SKM-1 (cell line): ENCODE data around the gene TBC1D20.
"Not testable (repeated sequence)": the region's sequence is repeated elsewhere in the genome, so short reads cannot be mapped to it uniquely, and the experiment has no call there.

Experiments used
- DNase-seq: peaks from one replicate; lab custom pipeline; 2025; ENCODE audit not compliant: unreplicated experiment; lab: John Stamatoyannopoulos, UW

Gene TBC1D20

DNA sequence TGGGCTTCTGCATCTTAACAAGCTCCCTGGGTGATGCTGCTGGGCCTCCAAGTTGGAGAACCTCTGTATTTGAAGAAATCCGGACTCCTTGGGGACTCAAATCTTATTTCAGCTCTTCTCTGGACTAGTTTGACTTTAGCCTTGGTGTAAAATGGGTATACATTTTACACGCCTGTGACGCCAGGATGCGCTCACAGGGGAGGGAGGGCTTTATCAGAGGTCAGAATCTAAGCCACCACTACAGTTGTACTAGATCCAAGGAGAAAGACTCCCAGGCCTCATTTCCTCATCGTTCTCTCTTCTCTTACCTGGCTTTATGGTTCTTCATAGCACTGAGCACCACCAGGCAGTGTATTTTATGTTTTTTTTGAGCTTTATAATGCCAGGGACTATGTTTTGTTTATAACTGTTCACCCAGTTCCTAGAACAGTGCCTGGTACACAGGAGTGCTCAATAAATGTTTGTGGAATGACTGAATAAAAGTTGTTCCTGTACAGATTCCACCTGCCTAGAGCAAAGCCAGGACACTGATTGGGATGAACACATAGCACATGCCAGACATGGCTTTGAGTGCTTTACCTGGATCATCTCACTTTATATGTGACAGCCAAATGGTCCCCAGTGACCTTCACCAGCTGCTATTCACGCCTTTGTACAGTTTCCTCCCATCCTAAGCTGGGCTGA lies 59.3 kb downstream of the TBC1D20 start:
- DNase-seq = no peak

DNA sequence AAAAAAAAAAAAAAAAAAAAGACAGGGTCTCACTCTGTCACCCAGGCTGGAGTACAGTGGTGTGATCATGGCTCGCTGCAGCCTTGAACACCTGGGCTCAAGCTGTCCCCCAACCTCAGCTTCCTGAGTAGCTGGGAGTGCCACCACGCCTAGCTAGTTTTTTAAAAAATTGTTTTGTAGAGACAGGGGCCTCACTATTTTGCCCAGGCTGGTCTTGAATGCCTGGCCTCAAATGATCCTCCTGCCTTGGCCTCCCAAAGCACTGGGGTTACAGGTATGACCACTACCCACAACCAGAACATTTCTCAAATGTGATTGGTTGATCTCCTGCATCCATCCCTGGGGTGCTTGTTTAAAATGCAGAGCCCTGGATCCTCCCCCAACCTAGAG lies 59.8 kb downstream of the TBC1D20 start:
- no peak for DNase-seq

DNA sequence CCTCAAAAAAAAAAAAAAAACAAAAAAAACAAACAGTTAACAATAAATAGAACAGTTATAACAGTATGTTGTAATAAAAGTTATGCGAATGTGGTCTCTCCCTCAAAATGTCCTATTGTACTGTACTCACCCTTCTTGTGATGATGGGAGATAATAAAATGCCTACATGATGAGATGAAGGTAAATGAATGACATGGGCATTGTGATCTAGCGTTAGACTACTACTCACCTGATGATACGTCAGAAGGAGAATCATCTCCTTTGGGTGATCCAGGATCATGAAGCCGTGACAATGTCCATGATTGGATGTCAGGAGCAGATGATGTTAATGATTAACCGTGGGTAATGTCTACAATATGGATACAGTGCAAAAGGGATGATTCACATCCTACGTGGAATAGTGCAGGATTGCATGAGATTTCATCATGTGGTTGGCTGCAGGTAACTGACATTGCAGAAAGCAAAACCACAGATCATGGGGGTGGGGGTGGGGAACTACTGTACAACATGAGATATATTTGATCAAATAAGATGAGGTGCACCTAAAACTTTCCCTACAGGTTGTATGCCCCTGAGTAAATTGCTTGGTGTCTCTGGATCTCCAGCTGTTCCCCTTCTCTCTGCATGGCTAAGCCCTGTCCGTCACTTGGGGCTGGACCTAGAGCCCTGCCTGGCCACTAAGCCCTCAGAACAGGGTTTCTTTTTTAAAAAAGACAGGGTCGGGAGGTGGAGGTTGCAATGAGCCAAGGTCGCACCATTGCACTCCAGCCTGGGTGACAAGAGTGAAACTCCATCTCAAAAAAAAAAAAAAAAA lies 60.4 kb downstream of the TBC1D20 start:
- no peak for DNase-seq

DNA sequence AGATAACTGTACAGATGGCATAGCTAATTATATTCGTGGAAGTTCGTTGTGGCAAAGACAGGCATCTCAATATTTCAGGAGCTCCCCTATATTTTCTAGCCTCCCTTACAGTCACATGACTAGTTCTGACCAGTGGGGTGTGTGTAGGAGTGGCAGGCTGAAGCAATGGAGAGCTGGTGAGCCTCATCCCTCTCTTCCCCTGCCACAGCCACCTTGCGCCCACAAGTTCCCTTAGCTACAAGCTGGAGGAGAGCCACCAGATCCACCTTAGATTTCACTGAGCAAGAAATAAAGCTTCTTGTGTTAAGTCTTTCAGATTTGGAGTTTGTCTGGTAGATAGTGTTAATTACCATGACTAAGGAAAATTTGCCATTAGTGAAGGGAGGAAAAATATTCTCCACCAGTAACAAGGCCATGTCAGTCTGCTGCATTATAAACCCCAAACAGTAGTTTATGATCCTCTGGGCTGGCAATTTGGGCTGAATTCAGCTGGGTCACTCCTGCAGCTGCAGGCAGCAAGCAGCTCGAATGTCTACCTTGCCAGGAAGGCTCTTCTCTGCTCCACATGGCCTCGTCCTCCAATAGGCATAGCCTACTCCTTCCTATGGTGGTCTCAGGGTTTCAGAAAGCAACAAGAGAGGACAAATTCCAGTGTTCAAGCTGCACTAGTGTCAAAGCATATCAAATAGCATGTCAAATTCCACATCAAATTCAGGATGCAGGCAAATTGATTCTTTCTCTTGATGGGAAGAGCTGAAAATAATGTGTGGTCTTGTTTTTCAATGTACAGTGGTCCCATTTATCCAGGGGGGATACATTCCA lies 61.7 kb downstream of the TBC1D20 start:
- no peak for DNase-seq

DNA sequence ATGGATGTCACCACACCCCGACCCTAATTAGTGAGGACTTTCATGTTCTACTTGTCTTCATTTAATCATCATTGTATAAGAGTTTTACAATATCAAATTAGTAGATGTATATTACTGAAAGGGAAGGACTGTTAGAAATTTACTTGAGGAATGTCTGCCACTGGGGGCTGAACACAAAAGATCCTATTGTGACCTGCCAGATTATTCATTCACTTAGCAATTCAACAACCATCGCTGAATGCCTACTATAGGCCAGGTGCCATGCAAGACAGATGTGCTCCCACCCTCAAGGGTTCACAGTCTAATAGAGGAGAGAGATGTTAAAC lies 62.2 kb downstream of the TBC1D20 start:
- no peak for DNase-seq

DNA sequence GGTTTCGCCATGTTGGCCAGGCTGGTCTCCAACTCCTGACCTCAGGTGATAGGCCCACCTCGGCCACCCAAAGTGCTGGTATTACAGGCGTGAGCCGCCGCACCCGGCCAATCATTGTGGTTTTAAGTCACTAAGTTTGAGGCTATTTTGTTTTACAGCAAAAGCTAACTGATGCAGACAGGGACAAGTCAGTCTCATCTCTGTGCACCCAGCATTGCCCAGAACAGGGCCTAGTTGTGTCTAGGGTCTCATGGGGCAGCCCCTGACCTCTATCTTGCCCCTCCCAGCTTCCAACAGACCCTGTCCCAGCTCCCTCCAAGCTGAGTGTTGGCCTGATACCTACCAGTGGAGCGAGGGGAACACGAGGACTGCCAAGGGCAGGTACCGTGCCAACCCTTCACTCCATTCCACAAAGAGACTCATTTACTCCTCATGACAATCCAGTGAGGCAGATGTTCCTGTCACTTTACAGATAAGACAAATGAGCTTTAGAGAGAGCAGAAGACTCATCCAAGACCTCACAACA lies 63.1 kb downstream of the TBC1D20 start:
- no peak for DNase-seq

DNA sequence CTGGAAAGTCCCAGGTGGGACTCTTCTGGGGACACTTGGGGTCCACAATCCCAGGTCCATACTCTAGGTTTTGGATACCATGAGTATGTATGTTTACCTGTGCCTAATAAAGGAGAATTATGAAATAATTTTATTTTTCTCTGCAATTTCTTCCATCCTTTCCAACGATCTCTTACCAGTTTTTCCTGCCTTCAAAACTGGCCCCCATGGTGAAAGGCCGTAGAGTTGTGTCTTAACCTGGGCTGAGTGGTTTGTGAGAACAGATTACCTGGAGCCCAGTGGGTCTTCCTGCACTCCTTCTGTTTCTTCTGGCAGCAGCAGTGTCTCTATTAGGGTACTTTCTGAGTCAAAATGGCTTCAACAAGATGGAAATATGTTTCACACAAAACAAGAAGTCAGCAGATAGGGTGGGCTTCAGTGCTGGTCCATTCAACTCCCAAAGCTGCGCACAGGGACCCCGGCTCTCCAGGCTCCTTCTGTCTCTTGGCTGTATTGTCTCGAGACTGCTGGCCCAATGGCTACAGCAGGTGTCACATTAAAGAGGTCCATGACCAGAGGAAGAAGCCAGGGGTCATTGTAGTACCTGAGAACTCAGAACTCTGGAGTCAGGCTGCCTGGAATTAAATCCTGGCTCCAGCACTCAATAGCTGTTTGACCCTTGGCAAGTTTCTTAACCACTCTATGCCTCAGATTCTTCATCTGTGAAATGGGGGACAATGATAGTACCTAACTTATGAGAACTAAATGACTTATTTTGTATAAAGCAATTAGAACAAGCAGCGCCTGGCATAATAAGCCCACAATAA lies 64.7 kb downstream of the TBC1D20 start:
- no peak for DNase-seq

DNA sequence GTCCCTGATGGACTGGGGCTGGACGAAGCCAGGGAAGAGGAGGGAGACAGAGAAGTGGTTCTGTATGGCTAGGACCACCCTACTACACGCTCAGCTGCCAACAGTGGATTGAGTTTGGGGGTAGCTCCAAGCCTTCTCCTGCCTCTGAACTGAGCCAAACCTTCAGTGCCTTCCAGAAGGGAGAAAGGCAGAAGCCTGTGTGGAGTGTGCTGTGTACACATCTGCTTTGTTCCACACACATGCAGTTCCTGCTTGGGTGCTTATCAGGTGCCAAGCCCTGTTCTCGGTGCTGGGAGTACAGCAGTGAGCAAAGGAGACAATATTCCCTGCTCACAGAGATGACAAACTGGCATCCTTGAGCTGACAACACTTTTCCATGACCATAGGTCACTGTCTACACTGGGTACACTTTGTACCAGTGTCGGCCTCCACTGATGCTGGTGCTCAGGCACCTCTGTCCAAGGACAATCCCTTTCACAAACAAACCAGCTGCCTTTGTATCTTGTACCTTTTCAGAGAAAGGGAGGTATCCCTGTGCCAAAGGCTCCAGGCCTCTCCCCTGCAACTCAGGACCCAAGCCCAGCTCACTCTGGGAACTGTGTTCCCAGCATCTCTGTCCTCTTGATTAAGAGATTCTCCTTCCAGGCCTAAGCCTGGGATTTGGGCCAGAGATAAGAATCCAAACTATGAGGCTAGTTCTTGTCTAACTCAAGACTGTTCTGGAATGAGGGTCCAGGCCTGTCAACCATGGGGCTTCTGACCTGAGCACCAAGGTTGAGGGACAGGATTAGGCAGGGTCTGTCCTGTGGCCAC lies 65.5 kb downstream of the TBC1D20 start:
- DNase-seq = no peak

DNA sequence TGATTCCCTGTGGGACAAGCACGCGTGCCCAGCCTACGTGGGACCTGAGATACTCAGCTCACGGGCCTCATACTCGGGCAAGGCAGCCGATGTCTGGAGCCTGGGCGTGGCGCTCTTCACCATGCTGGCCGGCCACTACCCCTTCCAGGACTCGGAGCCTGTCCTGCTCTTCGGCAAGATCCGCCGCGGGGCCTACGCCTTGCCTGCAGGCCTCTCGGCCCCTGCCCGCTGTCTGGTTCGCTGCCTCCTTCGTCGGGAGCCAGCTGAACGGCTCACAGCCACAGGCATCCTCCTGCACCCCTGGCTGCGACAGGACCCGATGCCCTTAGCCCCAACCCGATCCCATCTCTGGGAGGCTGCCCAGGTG lies 66.1 kb downstream of the TBC1D20 start:
- no peak for DNase-seq

DNA sequence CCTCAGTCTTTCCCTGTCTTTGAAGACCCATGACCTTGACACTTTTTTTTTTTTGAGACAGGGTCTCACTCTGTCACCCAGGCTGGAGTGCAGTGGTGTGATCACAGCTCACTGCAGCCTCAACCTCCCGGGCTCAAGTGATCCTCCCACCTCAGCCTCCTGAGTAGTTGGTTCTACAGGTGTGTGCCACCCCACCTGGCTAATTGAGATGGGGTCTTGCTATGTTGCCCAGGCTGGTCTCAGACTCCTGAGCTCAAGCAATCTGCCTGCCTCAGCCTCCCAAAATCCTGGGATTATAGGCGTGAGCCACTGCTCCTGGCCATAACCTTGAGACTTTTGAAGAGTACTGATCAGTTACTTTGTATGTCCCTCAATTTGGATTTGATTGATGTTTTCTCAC lies 69.0 kb downstream of the TBC1D20 start:
- not testable (repeated sequence) for DNase-seq

DNA sequence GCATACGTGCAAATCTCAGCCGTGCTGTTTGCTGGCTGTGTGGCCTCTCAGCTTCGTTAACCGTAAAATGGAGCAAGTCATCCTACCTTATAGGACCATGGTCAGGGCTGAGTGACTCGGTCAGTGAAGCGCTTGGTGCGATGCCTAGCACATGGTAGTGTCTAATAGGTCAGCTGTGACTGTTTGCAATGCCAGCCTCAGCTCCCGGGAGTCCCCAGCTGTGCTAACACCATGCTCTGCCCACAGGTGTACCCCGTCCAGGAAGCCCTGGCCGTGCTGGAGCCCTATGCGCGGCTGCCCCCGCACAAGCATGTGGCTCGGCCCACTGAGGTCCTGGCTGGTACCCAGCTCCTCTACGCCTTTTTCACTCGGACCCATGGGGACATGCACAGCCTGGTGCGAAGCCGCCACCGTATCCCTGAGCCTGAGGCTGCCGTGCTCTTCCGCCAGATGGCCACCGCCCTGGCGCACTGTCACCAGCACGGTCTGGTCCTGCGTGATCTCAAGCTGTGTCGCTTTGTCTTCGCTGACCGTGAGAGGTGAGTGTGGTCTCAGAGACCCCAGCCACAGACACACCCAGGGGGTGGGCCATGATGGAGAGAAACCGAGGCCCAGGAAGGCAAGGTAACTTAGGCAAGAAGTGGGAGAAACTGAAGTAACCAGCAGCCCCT lies 71.2 kb downstream of the TBC1D20 start:
- no peak for DNase-seq

DNA sequence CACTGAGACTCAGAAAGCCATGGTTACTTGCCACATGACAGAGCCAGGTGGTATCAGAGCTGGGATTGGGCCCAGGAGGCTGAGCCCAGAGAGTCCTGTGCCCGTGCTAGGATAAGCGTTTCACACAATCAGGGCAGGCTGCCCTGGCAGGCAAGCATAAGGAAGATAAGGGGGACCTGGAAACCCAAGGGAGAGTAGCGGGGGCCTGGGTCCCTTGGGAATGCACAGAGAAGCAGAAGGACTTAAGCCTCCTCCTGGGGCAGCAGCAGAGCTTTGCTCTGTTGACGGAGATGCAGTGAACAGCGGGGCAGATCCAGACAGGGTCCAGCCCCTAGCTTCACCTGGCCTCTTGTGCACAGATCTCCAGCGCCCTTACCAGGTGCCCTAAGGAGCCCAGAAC lies 73.1 kb downstream of the TBC1D20 start:
- no peak for DNase-seq

DNA sequence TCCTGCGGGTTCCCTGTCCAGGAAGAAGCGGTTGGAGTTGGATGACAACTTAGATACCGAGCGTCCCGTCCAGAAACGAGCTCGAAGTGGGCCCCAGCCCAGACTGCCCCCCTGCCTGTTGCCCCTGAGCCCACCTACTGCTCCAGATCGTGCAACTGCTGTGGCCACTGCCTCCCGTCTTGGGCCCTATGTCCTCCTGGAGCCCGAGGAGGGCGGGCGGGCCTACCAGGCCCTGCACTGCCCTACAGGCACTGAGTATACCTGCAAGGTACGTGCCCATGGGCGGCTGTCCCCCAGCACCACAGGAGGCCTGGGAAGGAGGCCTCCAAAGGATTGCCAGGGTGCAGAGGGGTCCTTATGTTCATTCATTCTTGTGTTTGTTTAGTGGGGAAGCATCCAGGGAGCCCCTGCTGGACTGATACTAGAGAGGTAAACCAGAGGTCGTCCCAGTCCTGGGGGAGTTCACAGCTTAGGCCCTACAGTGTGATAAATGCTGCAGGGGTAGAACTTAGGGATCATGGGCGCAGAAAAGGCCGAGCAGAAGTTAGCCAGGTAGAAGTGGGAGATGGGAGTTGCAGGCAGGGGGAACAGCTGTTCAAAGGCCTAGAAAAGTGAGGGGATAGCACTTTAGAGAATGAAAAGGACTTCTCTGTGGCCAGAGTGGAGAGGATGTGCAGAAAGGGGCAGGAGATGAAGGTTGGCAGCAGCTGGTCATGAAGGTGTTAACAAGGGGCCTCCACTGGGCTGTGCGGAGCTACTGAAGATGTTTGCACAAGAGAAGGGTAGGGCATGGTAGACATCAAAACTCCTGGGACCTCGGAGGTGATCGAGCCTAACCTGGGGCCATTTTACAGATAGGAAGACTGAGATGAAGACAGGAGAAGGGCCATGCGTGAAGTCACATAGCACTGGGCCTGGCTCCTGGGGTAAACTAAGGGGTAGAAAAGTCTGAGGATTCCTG lies 74.0 kb downstream of the TBC1D20 start:
- DNase-seq = no peak

DNA sequence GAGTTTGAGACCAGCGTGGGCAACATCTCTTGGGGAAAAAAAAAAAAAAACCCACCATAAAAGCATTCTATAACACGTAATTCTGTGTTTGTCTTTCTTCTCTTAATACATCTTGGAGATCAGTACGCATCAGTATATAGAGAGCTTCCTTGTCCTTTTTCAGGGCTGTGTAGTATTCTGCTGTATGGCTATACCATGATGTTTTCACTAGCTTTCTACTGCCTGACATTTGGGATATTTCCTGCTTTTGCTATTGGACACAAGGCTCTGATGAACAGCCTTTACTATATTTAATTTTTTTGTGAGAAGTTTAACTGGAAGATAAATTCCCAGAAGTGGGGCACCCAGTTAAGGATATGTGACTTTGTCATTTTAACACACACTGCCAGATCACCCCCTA lies 74.8 kb downstream of the TBC1D20 start:
- no peak for DNase-seq

DNA sequence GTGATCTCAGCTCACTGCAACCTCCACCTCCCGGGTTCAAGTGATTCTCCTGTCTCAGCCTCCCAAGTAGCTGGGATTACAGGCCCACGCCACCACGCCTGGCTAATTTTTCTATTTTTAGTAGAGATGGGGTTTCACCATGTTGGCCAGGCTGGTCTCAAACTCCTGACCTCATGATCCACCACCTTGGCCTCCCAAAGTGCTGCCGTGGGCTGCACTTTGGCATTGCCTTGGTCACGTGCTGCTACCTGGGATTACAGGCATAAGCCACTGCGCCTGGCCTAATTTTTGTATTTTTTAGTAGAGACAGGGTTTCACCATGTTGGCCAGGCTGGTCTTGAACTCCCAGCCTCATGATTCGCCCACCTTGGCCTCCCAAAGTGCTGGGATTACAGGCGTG lies 75.7 kb downstream of the TBC1D20 start:
- not testable (repeated sequence) for DNase-seq
